GM19324 (cell line): ENCODE measurements around the gene BFSP1.

Experiments used
- ATAC-seq: cut with Tn5 transposase; IDR thresholded peaks from one replicate; pipeline ENCODE4 v1.9.1; 2021; ENCODE audit warnings: mild to moderate bottlenecking, moderate library complexity; ENCODE audit not compliant: unreplicated experiment, low FRiP score

BFSP1 gene

DNA sequence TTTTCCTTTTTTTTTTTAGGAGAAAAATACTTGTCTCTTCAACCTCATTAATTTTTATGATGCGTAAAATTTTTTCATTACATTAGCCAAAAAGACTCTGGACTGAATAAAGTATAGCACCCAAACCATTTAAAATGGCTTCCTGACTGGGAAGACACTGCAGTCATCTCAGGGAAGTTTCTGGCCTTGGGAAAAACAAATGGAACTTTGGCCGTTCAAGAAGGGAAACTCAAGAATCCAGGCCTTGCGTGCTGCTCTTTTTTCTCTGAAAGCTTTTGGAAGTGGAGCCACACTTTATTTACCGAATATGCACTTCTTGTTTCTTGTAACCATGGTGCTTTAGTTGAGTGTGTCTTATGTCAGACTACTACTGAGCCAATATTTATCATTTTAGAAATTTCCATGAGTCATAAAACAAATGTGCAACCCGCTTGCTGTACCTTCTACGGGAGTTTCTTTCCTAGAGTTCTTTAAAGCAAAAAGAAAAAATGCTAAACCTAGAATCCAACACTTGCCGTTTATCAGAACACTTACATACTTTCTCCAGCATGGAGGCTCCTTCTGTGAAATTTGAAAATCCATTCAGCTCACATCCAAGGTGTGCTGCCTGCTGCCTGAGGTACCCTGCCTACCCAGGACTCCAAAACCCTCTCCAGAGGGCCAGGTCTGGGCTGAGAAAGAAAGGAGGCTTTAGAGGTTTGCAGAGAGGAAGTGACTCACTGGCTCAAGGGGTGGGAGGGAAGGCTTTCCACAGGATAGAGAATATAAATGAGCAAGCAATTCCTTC lies 27.2 kb upstream of the BFSP1 start:
- no peak for ATAC-seq

DNA sequence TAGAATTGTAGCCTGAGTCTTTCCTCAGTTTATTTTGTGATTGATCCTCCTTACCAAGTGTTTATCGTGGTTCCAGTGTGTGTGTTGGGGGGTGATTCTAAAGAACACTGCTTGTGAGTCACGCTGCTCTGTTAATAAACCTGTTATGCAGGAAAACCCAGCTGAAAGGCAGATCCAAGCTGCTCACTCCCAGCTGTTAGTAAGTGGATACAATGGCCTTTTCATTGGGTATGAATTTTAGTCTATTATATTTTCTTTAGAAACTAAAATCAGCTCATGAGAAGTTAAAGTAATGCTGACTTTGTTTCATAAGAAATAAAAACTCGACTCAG lies 26.5 kb upstream of the BFSP1 start:
- no peak for ATAC-seq

DNA sequence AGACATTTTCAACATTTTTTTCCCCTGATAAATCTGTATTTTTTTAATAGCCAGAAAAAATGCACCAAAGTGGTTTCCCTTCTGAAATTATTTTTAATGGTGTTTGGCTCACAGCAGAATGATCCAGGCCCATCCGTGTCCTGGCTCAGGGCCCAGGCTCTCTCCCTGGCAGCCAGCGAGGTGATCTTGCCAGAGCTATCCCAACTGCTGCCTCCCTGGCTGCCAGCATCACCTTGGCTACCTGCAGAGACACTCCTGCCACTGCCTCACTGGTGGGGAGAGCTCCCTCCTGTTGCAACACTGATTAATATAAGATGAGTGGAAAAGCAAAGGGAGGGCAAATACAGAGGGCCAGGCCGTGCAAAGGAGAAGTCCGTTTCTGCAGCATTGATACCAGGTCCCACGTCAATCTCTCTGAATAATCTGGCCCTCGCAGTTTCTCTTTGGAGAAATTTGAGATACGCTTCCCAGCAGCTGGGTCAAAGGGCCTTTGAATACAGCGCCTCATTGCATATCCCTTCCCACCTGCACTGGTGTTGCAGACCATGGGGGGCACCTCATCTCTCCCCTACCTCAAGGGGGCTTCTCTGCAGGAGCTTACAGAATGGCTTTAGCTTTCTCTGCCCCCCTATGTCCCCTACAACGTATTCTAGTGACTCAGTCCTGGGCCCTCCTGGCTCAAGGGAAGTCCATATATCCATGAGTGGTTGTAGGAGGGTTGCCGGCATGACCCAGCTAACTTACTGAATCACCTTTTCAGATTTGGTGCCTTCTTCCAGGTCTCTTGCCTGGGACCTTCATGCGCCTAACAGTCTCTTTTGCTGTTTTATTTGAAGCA lies 25.9 kb upstream of the BFSP1 start:
- no peak for ATAC-seq

DNA sequence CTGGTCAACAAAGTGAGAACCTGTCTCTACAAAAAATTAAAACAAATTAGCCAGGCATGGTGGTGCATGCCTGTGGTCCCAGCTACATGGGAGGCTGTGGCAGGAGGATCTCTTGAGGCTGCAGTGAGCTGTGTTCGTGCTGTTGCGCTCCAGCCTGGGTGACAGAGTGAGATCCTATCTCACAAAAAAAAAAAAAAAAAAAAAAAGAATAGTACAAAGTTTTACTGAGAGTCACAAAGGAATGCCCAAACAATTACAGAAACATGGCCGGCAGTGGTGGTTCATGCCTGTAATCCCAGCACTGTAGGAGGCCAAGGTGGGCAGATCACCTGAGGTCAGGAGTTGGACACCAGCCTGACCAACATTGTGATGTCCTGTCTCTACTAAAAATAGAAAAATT lies 23.9 kb upstream of the BFSP1 start:
- no peak for ATAC-seq

DNA sequence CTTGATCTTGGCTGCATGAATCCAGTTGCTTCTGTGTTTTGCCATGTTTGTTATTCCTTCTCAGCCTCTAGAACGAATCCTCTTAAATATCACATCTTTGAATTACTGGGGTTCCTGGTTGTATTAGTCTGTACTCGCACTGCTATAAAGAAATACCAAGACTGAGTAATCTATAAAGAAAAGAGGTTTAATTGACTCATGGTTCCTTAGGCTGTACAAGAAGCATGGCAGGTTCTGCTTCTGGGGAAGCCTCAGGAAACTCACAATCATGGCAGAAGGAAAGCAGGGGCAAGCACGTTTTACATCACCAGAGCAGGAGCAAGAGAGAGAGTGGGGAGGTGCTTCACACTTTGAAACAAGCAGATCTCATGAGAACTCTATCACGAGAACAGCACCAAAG lies 18.0 kb upstream of the BFSP1 start:
- ATAC-seq, result no peak

DNA sequence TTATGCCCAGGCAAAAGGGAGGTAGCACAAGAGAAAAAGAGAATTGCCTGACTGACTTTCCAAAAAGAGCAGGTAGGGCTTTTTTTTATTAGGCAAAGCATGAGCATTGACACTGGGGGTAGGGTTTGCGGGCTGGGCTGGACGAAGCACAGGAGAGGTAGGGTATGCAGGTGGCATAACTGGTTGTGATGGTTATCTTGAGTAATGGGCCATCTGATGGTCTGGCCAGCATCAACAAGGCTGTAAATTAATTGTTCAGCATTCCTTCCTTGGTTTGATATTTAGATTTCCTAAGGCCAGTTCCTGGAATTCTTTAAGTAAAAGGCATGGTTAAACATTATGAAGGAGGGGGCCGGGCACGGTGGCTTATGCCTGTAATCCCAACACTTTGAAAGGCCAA lies 13.9 kb upstream of the BFSP1 start:
- no peak for ATAC-seq

DNA sequence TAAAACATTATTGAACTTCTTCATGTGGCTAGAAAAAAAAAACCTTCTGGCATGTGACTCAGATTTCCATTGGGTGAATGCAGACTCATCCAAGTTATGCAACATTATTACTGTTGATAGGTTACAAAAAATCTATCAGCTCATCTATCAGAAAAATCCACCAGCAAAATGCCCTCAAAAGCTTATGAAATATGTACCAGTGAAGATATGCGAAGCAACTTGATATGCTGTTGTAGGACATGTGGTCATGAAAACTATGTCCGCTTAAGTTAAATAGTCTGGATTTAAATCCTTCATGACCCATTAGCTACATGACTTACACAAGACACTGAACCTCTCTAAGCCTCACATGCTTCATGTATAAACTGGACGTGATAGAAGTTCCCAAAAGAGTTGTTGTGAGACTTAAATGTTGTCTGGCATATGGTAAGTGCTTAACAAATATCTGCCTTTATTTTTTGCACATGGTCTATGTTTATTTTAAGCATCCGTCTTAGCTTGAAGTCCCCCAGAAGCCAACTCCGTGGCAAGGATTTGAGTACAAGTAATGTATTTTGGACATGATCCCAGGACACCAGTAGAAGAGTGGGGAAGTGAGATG lies 12.5 kb upstream of the BFSP1 start:
- no peak for ATAC-seq

DNA sequence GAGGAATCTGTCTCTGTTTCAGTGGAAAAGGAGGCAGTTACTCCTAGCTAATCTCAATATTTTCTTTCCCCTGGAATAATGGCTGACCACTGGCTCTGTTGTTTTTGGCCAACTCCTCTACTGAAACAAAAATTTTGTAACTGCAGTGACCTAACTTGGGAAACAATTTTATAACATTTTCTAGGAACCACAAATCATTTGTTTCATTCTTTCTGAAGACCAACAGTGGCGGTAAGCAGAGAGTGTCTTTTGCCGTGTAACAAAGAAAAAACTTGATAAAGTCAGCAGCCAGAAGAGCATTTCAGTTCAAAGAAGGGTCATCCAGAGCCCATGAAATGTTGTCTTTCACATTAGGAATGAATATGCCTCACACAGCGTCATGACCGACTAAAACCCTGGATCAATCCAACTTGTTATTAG lies 11.8 kb upstream of the BFSP1 start:
- ATAC-seq, result no peak

DNA sequence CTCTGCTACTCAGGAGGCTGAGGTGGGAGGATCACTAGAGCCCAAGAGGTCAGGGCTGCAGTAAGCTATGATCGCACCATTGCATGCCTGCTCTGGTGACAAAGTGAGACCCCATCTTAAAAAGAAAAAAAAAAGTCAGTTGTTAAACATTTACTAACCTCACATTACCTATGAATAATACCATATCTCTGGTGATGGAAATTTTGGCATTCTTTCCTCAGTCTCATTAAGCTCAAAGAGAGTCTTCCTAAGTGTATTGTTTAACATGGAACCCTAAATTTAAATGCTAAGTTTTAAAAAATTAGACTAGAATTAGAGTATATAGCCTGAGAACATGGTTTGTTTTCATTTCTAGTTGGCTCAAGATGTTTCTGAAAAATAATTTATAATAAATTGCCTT lies 11.3 kb upstream of the BFSP1 start:
- no peak for ATAC-seq

DNA sequence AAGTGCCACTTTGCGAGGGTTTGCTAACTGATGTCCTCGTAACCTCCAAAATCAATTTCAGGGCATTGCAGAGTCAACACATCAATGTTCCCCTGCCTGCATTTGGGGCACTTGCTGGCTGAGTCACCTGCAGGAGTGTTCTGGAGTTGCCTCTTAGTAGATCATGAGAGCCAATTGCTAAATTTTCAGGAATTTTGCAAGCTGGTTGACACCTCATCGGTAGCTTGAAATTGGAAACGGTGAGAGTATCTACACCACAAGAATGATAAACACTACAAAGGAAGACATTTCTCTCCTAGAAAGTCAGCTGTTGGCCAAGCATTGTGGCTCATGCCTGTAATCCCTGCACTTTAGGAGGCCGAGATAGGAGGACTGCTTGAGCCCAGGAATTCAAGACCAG lies 10.8 kb upstream of the BFSP1 start:
- no peak for ATAC-seq

DNA sequence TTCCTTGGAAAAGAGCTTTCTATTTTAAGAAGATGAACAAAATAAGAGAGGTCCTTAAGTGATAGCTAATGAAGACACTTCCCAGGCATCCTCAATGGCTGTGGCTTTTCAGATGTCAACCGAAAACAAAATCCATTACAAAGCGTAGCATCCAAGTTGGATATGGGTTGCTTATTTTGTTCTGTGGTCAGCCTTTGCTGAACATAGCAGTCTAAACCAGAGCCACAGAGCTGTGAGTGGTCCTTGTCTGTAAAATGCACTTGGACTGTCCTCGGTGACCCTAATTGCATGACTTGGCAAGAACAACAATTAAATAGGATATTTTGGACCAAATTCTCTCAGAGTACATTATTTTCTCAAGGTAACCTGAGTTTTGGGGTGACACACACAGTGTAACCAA lies 10.4 kb upstream of the BFSP1 start:
- no peak for ATAC-seq

DNA sequence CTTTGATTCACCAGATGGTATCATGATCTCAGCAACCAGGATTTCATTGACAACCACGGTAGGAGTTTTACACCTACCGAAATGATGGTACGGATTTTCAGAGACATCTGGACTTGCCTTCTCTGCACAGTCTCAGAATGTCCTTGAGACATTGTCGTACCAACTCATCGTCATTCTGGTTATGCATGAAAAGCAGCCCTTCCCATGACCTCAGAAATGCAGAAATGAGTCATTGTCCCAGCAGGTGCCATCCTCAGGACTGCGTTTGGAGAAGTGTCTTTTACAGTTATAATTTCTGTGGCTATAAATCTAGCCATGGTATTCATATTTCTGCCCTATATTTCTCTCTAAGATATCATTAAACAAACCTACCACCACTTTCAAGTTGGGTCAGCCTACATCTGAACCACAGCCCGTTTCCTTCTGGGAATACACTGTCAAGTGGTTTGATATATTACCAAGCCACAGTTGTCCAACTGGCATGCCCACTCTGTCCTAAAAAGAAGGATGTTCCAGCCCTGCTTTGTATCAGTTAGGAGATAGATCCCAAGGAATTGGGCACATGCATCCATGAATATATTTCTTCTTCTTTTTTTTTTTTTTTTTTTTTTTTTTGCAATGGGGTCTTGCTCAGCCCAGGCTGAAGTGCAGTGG lies 7.5 kb upstream of the BFSP1 start:
- no peak for ATAC-seq

DNA sequence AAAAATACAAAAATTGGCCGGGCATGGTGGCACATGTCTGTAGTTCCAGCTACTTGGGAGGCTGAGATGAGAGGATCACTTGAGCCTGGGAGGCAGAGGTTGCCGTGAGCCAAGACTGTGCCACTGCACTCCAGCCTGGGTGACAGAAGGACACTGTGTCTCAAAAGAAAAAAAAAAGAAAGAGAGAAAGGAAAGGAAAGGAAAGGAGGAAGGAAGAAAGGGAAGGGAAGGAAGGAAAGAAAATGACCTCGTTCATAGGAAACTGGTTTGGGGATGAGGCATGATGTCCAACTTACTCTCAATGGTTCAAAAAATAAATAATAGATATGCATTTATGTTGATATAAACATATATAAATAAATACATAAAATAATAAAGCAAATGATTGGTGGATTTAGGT lies 6.8 kb upstream of the BFSP1 start:
- no peak for ATAC-seq

DNA sequence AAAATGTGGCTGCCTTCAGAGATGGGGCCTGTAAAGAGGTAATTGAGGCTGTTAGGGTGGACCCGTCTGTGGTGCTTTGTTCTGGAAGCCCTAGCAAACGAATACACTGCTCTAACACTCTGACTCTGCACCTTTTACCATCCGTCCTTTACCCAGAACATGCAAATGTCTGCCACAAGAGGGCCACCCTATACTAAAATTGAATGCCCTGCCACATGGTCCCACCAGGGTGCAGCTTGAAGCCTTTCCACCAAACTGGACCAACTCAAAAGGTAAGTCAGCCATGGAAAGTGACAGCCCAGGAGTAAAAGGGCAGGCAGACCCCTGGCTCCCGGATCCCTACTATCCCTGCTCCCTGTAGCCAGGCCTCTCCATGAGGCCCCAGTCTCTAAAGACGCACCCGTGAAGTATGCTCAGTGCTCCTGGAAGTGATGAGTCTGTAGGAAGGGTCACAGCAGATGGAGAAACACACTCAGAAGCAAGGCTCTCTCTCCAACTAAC lies 5.8 kb upstream of the BFSP1 start:
- ATAC-seq, result peak; percentile 82

DNA sequence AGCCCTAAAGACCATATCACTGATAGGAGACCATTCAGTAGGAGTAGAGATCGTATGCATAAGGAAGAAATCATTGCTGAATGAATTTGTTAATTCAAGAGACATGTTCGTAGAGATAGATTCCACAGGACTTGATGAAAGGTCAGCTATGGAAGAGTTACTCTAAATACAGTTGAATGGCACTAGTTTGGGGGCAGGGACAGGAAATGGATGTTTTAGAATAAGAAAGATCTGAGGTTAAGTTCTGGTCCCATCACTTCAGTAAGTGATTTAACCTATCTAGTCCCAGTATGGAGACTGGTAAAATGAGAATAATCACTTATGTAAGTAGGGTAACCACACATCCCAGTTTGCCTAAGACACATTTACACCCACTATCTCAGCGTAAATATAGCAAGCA lies 2.9 kb upstream of the BFSP1 start:
- no peak for ATAC-seq

DNA sequence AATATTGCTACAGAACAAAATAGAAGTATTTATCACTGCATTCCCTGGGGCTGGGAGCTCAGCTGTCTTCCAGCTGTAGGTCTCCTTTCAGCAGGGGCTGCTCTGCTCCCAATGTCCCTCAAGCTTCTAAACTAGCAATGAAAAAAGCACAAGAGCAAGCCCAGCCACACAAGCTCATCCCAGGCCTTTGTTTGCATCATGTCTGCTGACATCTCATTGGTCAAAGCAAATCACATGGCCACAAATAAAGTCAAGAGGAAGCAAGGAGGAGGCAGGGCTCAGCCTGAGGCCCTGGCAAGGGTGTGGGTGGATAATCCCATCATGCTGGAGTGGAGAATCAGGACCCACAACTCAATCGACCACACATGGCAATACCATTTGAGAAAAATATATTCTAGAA lies 2.2 kb upstream of the BFSP1 start:
- ATAC-seq, result no peak

DNA sequence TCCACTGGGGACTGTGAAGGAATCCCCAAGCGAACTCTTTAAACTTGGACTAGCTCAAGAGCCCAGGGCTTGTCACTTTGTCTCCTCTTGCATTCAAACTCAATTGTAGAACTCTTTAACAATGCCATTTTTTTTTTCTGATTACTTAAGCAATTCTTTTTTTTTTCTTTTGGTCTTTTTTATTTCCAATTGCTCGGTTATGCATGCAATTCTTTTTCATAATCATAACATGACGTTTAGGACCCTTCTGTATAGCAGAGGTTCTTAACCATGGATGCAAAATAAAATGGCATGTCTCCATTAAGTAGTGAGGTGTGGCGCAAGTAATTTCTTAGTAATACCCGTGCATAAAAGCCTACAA lies 466 bp upstream of the BFSP1 start:
- no peak for ATAC-seq

DNA sequence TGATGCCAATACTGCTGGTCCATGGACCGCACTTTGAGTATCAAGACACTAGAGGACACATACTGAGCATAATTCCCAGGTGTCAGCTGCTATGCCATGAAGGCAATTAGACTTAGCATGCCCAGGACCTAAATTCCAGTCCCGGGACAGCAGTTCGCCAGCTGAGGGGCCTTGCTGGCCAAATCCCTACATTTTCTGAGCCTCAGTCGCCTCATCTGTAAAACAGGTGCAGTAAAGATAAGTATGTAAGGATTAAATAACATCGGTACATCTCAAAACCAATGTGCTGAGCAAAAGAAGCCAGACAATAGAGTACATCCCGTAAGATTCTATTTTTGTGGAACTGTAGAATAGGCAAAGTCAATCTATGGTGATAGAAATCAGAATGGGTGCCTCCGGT lies 1.0 kb downstream of the BFSP1 start:
- no peak for ATAC-seq

DNA sequence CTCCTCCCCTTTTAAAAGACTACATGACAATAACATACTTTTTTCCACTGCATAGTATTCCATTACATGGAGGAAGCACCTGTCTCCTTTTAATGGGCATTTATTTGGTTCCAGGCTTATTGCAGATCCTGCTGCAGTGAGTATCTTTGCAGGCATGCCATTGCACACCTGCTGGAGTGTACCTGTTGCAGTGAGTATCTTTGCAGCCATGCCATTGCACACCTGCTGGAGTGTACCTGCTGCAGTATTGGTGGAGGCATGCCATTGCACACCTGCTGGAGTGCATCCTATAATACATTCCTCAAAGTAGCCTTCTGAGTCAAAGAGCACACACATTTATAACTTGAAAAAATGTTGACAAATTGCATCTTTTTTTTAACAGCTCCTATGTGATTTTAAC lies 1.6 kb downstream of the BFSP1 start:
- ATAC-seq, result no peak

DNA sequence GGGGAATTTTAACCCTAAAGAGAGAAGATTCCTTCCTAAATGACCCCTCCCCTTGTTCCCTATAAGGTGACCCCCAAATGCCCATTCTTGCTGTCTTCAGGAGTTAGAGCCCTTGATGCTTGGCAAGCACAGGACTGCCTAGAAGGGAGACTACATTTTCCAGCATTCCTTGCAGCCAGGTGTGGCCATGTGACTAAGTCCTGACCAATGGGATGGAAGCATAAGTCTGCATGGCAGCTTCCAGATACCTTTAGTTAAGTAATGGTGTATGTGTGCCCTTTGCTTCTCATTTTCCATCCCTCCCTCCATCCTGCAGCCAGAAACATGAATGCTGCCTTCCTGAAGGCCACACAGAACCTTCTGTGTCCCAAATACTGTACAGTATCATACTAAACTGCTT lies 5.5 kb downstream of the BFSP1 start:
- ATAC-seq, result no peak

DNA sequence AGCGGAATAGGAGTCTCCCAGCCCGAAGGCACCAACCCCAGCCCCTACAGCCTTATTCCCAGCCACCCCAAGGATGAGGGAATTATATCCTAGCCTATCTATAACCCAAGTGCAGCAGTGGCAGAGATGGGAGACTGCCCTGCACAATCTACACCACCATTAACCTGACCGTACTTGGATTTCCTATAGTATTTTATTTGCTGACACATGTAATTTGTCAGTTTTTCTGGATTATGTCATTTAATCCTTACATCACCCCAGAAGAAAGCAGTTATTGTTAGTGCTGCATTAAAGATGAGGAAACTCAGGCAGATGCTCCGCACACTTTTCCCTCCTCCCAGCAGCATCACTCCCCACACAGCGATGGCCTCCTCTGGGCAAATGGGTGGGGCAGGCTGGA lies 6.0 kb downstream of the BFSP1 start:
- no peak for ATAC-seq
